ENCODE data around the gene HMGA1.

HMGA1 gene

GRCh38 chr6:34281702-34282334 lies 45.1 kb downstream of the HMGA1 start:
- H3K27me3 Mint-ChIP-seq: no peaks in the 10 kb centered on the region
- peaks cover 5% of the 10 kb centered on the region for H3K4me1 Mint-ChIP-seq
- H3K36me3 Mint-ChIP-seq: peaks cover 20% of the 10 kb centered on the region
- no peak overlapping the region for H3K4me3 Mint-ChIP-seq
- no peak overlapping the region for H3K27ac Mint-ChIP-seq
- H3K9me3 Mint-ChIP-seq: no peaks in the 10 kb centered on the region

DNA sequence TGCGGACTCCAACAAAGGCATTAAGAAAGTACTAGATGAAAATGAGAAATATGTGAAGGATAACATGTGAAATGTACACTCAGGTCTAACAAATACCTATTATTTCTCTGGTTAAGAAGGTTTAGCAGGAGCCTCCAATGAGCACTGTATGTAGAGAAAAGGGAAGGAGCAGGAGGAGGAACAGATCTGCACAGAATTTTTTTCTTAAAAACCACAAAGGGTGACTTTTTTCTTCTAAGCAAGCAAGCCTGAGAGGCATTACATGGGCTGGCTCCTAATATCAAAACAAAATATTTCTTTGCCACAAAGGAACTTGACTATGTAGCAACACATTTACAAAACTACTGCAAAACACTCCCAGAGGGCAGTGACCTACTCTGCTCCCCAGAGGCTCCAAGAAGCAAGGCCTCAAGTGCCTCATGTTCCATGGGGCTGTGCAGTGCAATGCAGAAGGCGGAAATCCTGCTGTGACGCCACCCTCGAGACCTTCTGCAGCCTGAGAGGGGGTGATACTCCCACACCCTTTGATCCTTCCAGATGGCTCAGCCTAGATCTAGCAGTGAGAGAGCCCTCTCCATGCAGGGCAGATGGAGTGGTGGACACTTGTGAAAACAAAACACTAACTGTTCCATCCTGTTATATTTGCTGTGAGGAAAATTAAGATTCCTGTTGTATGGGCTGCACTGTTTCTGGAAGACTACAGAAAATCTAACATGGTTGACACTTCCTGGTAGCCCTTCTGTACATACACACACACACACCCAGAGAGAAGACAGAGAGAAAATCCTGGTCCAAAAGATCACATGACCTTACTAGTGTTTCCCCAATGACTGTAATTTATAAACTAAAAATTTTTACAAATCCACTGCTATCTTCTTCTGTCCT lies 48.1 kb downstream of the HMGA1 start:
- H3K27ac Mint-ChIP-seq: peak overlapping the region; percentile 41
- H3K4me1 Mint-ChIP-seq: peaks cover 16% of the 10 kb centered on the region
- H3K27me3 Mint-ChIP-seq: no peaks in the 10 kb centered on the region
- no peaks in the 10 kb centered on the region for H3K9me3 Mint-ChIP-seq
- H3K4me3 Mint-ChIP-seq: no peak overlapping the region
- peaks cover 19% of the 10 kb centered on the region for H3K36me3 Mint-ChIP-seq

GRCh38 chr6:34285448-34286164 lies 48.9 kb downstream of the HMGA1 start:
- Mint-ChIP-seq H3K27ac (no peak overlapping the region), H3K4me3 (no peak overlapping the region), H3K4me1 (peaks cover 16% of the 10 kb centered on the region), H3K36me3 (peaks cover 17% of the 10 kb centered on the region), H3K9me3 (no peaks in the 10 kb centered on the region), H3K27me3 (no peaks in the 10 kb centered on the region)

DNA sequence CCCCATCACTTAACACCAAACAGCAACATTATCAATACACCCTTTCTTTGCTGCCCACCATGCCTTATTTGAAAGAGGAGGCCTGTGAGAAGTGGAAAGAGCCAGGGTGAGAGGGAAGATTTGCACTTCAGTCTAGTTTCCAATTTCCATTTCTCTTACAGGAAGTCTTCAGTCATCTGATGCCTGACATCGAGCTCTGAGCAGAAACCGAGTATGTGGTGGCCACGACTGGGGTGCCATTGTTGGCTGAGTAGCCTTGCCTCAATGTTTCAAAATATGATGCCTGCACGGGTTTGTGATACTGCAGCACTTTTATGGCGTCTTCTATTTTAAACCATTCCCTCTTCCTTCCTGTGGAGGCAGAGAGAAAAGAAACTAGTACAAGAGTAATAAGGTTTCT lies 51.9 kb downstream of the HMGA1 start:
- Mint-ChIP-seq H3K4me3 (no peak overlapping the region), H3K36me3 (peaks cover 19% of the 10 kb centered on the region), H3K27me3 (no peaks in the 10 kb centered on the region), H3K27ac (no peak overlapping the region), H3K4me1 (peaks cover 16% of the 10 kb centered on the region), H3K9me3 (no peaks in the 10 kb centered on the region)

DNA sequence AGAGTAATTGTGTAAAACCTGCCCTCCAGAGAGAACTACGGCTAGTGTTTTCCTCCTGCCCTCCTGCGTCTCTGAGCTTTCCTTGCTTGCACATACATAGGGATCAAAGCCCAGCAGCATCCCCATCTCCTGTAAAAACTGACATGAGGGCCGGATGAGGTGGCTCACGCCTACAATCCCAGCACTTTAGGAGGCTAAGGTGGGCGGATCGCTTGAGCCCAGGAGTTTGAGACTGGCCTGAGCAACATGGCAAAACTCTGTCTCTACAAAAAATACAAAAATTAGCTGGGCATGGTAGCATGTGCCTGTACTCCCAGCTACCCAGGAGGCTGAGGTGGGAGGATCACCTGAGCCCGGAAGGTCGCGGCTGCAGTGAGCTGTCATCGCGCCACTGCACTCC lies 52.5 kb downstream of the HMGA1 start:
- Mint-ChIP-seq H3K27ac (no peak overlapping the region), H3K36me3 (peaks cover 19% of the 10 kb centered on the region), H3K4me1 (peaks cover 16% of the 10 kb centered on the region), H3K4me3 (no peak overlapping the region), H3K27me3 (no peaks in the 10 kb centered on the region), H3K9me3 (no peaks in the 10 kb centered on the region)

- H3K4me3 Mint-ChIP-seq: no peak overlapping the region
Observed at GRCh38 chr6:34292954-34293353, 56.3 kb downstream of the HMGA1 start.

DNA sequence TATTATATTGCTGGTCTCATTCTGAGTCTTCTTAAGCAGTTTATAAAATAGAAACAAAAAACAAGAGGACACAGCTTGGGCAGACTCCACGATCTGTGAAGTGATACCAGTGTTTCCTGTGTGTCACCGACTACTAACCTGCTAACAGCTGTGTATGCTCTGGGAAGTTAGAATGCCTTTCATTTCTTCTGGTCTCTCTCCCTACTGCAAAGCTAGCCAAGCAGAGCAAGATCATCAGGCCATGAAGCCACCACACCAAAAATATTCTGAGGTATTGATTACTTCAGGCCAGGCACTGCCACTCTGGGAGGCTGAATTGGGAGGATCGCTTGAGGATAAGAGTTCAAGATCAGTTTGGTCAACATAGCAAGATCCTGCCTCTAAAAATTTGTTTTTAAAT lies 59.0 kb downstream of the HMGA1 start:
- H3K27ac Mint-ChIP-seq: peak overlapping the region; percentile 43
- no peaks in the 10 kb centered on the region for H3K27me3 Mint-ChIP-seq
- H3K4me1 Mint-ChIP-seq: peaks cover 14% of the 10 kb centered on the region
- peaks cover 14% of the 10 kb centered on the region for H3K36me3 Mint-ChIP-seq
- no peaks in the 10 kb centered on the region for H3K9me3 Mint-ChIP-seq
- H3K4me3 Mint-ChIP-seq: peak overlapping the region; percentile 30

More at GRCh38 chr6:34292954-34293353, 56.3 kb downstream of the HMGA1 start:
- Mint-ChIP-seq H3K27ac (no peak overlapping the region), H3K27me3 (no peaks in the 10 kb centered on the region), H3K36me3 (peaks cover 17% of the 10 kb centered on the region), H3K4me1 (peaks cover 25% of the 10 kb centered on the region), H3K9me3 (no peaks in the 10 kb centered on the region)

Measured in activated naive CD4-positive, alpha-beta T cell treated with anti-CD3 and anti-CD28 coated beads, Interleukin-2, amount 50 U/mL, for 24 hours (primary cell).